Activated CD8-positive, alpha-beta memory T cell treated with anti-CD3 and anti-CD28 coated beads for 4 hours (primary cell): Measurements from ENCODE around the gene PTPRE.

ENCODE experiments used
- DNase-seq, 2 donors: peaks; one replicate each; pipeline ENCODE4 v3.0.0-alpha.2; 2020; ENCODE audit warnings: low read depth in 2 of 2

Gene PTPRE

GRCh38 chr10:127951861-127952574, 45.1 kb downstream of the PTPRE start:
- DNase-seq: no peak

- DNase-seq: no peak
Observed at GRCh38 chr10:127952575-127952869, 45.6 kb downstream of the PTPRE start.

GRCh38 chr10:127952918-127953317, 46.0 kb downstream of the PTPRE start:
- no peak for DNase-seq

DNA sequence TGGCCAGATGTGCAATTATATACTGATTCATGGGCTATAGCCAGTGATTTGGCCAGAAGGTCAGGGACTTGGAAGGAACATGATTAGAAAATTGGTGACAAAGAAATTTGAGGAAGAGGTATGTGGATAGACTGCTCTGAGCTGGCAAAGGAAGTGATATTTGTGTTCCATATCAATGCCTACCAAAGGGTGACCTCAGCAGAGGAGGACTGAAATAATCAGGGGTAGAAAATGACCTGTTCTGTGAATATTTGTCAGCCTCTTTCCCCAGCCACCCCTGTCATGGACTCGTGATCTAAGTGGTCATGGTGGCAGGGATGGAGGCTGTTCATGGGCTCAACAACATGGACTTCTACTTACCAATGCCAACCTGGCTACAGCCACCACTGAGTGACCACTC, 47.0 kb downstream of the PTPRE start:
- DNase-seq: no peak

DNA sequence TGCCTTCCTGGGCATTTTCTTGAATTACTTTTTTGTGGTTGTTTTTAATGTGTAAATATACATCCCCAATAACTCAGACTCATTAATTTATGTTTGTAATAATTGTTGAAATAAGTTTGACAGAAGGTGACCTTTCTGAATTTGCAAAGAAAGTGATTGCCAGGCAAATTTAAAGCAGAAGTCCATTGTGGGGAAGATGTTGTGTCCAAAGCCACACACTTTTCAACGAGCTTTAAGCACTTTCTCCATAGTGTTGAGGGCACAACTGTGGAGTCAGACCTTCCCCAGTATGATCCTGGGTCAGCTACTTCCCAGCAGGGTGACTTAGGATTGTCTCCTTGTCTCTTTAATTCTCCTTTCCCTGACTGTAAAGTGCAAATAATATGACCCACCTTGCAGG, 52.5 kb downstream of the PTPRE start:
- DNase-seq: no peak

GRCh38 chr10:127961071-127961470, 54.2 kb downstream of the PTPRE start:
- no peak for DNase-seq

- no peak for DNase-seq
Observed at GRCh38 chr10:127962205-127962604, 55.3 kb downstream of the PTPRE start.

DNA sequence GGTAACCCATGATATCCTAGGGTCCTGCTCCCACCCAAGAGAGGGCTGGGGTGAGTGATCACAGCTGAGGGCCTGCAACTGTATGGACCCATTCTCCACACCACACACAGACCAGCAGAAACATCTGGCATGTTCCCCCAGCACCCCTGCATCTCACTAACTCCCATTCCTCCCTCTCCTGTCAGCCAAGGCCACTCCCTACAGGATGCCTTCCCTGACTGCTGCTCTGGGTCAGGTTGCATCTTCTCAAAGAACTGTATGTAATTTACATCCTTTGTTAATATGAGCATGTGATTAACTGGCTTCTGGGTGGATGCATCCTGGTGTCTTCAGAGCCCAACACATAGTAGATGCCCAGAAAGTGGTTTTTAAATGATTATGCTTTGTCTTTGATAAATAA, 56.2 kb downstream of the PTPRE start:
- DNase-seq: no peak

DNA sequence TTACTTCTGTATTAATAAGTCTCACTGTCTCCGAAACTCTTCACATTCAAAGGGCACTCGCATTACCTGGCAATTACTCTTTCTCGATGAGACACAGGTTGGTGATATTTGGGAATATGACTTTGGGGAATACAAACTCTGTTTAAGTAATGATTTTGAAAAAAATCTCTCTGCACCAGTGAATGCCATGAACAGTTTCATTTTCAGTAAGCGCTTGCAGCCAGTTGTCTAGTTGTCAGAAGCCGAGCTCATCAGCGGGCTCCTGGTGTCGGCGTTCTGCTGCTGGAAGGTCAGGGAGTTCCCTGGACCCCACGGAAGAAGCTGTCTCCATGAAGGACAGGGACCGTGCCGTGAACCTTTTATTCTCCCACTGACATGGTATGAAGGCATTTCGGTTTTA, 57.7 kb downstream of the PTPRE start:
- no peak for DNase-seq

- no peak for DNase-seq
Observed at GRCh38 chr10:127966875-127967274, 60.0 kb downstream of the PTPRE start.

- DNase-seq: no peak
Observed at GRCh38 chr10:127968027-127968441, 61.1 kb downstream of the PTPRE start.

DNA sequence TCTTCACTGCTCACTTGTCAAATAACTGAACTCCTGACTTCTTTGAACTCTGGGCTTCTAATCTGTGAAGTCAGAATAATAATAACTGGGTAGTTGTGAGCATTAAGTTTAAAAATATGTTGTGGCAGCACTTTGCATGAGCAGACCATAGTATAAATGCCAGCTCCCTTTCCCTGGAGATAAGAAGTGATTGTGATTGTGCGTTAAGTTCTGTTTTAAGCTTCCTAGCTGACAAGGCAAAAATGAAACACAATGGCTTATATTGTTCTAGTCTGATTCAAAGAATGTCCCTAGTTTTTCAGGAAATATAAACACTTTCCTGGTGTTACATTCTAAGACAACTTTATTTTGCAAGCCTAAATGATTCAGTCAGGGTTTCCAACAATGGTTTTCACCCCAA, 61.8 kb downstream of the PTPRE start:
- DNase-seq: no peak

GRCh38 chr10:127971101-127971946, 64.4 kb downstream of the PTPRE start:
- DNase-seq: no peak

DNA sequence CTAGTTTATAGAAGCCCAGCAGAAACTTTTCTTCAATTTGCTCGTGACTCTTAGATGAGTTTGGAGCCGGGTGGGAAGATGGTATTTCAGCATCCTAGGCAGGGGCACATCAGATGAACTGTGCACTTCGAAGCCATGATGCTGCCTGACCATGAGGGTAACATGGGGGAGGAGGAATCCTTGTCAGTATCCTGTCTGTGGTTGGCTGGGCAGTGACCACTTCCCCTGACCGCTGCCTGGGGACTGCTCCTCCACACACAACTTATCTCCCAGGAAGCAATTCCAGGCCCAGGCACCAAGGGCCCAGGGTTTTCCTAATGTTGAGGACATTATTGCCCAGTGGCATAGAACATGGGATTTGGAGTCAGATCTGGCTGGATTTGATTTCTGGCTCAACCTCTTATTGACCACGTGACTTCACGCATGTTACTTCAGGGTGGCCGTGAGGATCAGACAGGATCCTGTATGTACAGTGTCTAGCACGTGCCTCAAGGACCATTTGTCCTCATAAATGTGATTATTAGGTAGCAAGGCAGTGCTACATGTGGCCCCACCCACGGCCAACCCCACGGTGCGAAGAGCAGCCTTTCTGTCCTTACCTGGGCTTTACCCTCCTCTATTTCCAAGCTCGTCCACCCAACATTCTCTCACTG, 65.2 kb downstream of the PTPRE start:
- no peak for DNase-seq

GRCh38 chr10:127972751-127973357, 66.0 kb downstream of the PTPRE start:
- DNase-seq: no peak

DNA sequence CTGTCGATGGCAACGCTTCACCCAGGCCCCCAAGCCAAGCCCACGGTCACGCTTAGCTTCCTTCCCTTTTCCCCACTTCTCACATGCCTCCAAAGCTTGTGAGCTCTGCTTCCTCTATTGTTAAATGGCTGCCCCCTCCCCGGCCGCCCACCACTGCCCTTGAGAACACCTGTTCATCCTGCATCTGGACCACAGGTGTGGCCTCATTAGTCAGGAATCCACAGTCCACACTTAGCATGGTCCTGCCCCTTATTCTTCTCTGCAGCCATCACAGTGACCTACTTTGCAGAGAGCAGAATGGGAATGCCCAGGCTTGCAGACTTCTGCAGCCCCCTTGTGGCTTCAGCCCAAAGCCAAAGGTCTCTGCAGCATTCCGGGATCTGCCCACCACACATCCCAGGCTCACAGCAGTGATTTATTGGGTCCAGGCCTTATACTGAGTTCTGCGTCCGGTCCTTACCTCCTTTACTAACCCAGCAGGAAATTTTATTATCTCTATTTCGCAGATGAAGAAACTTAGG, 66.9 kb downstream of the PTPRE start:
- no peak for DNase-seq

- DNase-seq: no peak
Observed at GRCh38 chr10:127974911-127975310, 68.0 kb downstream of the PTPRE start.

DNA sequence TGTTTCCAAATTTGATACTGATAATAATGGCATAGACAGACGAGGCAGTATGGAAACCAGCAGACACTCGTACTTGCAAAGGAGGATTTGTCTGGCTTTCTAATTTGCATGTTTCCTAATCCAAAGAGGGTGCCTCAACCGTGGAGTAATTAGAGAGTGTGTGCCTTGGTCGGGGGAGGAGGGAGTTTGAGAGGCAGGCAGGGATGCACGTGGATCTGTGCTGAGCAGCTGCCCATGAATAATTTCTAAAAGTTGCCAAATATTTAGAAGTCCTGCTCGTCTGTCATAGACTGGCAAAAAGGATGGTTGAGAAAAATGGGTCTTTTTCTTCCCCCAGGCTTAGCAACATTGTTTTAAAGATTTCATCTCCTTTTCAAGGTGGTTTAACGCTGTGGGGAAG, 69.4 kb downstream of the PTPRE start:
- DNase-seq: no peak

DNA sequence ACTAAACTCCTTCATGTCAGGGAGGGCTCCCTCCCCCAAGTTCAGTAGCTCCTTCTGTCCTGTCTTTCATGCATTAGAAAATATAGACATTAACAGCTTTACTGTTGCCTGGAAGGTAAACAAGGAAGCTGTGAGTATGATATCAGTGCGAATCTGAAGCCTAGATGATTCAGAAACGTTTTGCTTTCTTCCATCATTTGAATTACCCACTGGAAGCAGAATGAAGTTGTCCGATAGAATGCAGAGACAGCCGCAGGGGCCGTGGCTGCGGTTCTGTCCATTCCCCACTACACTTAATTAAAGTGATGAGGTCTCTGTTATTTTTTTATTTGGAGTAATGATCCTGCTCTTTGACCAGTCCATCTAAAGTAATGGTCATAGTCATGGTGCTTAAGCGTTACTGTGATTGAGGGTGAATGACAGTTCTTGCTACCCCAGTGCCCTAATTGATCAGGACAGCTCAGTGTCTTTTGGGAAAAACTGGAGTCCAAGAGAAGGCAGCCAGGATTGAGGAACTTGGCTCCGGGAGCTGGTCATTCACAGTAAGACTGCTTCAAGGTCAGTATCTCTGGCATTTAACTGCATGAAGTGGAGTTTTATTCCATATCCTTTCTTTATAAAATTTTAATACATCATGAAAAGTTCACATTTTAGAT, 69.9 kb downstream of the PTPRE start:
- no peak for DNase-seq

DNA sequence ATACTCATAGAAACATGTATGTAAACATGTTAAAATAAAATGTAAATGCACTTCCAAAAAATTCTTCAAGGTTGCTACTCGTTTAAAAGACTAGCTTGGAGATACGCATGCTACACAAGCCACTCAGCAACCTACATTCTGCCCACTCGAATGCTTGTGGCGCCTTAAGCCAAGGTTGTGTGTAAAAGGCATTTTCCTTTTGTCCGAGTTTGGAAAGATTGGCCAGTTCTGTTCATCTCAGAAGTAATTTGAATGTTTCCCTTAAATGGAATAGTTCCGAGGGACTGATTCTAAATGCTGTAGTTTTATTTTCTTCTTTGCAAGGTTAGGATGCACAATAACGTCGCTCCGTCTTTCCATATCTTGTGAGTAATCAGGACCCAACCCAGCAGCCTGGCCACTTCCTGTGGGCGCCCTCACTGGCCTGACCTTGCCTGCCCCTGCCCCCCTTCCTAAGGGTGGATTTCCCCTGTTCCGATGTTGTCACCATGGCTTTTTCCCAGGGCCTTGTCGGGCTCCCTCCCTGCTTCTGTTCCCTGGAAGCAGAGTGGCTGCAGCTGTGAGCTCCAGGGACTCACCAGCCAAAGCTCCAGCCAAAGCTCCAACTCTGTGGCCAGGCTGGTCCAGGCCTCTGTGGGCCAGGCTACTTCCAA, 70.6 kb downstream of the PTPRE start:
- DNase-seq: no peak

GRCh38 chr10:127978481-127978880, 71.6 kb downstream of the PTPRE start:
- DNase-seq: no peak
